KMS-11 (cell line): ENCODE measurements around the gene TIMM50.

Experiments
- H2AFZ ChIP-seq: fragments of 200-600 bp; sonication (generic); 2 replicates; pipeline ENCODE4 v1.6.1; 2016; ENCODE audit warnings: antibody characterized with exemption, mixed run types, low read depth
- H3K27ac ChIP-seq: fragments of 200-600 bp; sonication (generic); 2 replicates; pipeline ENCODE4 v1.6.1; 2016; ENCODE audit warnings: mild to moderate bottlenecking, mixed run types
- H3K27me3 ChIP-seq: fragments of 200-600 bp; sonication (generic); 2 replicates; pipeline ENCODE4 v1.6.1; 2017; ENCODE audit warnings: mild to moderate bottlenecking, low read depth, mixed run types, moderate library complexity; ENCODE audit not compliant: insufficient read depth
- H3K36me3 ChIP-seq: fragments of 200-600 bp; sonication (generic); 2 replicates; pipeline ENCODE4 v1.6.1; 2017; ENCODE audit warnings: mild to moderate bottlenecking, mixed run types; ENCODE audit not compliant: insufficient read depth
- H3K4me1 ChIP-seq: fragments of 200-600 bp; sonication (generic); 2 replicates; pipeline ENCODE4 v1.6.1; 2016; ENCODE audit warnings: mild to moderate bottlenecking, low read depth, mixed run types; ENCODE audit not compliant: poor library complexity, severe bottlenecking
- H3K4me2 ChIP-seq: fragments of 200-600 bp; sonication (generic); 2 replicates; pipeline ENCODE4 v1.7.0; 2016; ENCODE audit warnings: mild to moderate bottlenecking, mixed run types
- H3K4me3 ChIP-seq: fragments of 200-600 bp; sonication (generic); IDR thresholded peaks from 2 replicates; pipeline ENCODE4 v1.6.1; 2017; ENCODE audit warnings: low read depth, low read length, mixed read lengths; ENCODE audit not compliant: insufficient read depth
- H3K79me2 ChIP-seq: fragments of 200-600 bp; sonication (generic); 2 replicates; pipeline ENCODE4 v1.6.1; 2016; ENCODE audit warnings: low read depth, mixed run types; ENCODE audit not compliant: insufficient read depth
- H3K9ac ChIP-seq: fragments of 200-600 bp; sonication (generic); 2 replicates; pipeline ENCODE4 v1.6.1; 2016; ENCODE audit warnings: mild to moderate bottlenecking, mixed run types
- H4K20me1 ChIP-seq: fragments of 200-600 bp; sonication (generic); 2 replicates; pipeline ENCODE4 v1.6.1; 2016; ENCODE audit warnings: mild to moderate bottlenecking, mixed run types; ENCODE audit not compliant: insufficient read depth
- CTCF ChIP-seq: fragments of 200-600 bp; sonication (generic); conservative IDR thresholded peaks from 2 replicates; pipeline ENCODE4 v1.6.1; 2017; ENCODE audit warnings: low read depth, mild to moderate bottlenecking, antibody characterized with exemption, low read length, moderate library complexity, mixed read lengths

The TIMM50 gene

GRCh38 chr19:39507715-39508364 lies 27.2 kb downstream of the TIMM50 start:
- Histone ChIP-seq H3K27ac (no peak overlapping the region), H3K79me2 (no peaks in the 10 kb centered on the region), H3K27me3 (peaks cover 40% of the 10 kb centered on the region; the same call in 1 of the 2 replicates)

GRCh38 chr19:39508629-39509028 lies 28.0 kb downstream of the TIMM50 start:
- H2AFZ ChIP-seq, result no peak overlapping the region
- H4K20me1 ChIP-seq, result no peaks in the 10 kb centered on the region
- no peak overlapping the region for H3K4me3 ChIP-seq
- no peak for TF ChIP-seq CTCF
- no peaks in the 10 kb centered on the region for H3K4me1 ChIP-seq
- H3K27ac ChIP-seq, result no peak overlapping the region
- no peak overlapping the region for H3K9ac ChIP-seq
- H3K27me3 ChIP-seq, result peaks cover 35% of the 10 kb centered on the region; the same call in 1 of the 2 replicates
- no peaks in the 10 kb centered on the region for H3K36me3 ChIP-seq
- H3K79me2 ChIP-seq, result no peaks in the 10 kb centered on the region
- no peak overlapping the region for H3K4me2 ChIP-seq

More at GRCh38 chr19:39507715-39508364, 27.2 kb downstream of the TIMM50 start:
- Histone ChIP-seq H2AFZ (no peak overlapping the region), H3K4me2 (no peak overlapping the region), H4K20me1 (no peaks in the 10 kb centered on the region), H3K4me3 (no peak overlapping the region), H3K9ac (no peak overlapping the region), H3K36me3 (no peaks in the 10 kb centered on the region), H3K4me1 (no peaks in the 10 kb centered on the region)
- TF ChIP-seq CTCF, result no peak

- Histone ChIP-seq H3K4me3 (no peak overlapping the region), H3K27me3 (peaks cover 31% of the 10 kb centered on the region; the same call in 1 of the 2 replicates), H2AFZ (no peak overlapping the region), H4K20me1 (no peaks in the 10 kb centered on the region), H3K79me2 (no peaks in the 10 kb centered on the region), H3K27ac (no peak overlapping the region), H3K36me3 (no peaks in the 10 kb centered on the region), H3K9ac (no peak overlapping the region), H3K4me2 (no peak overlapping the region), H3K4me1 (no peaks in the 10 kb centered on the region)
- no peak for TF ChIP-seq CTCF
Observed at GRCh38 chr19:39509233-39509632, 28.6 kb downstream of the TIMM50 start.

GRCh38 chr19:39512988-39513387 lies 32.4 kb downstream of the TIMM50 start:
- no peaks in the 10 kb centered on the region for H3K79me2 ChIP-seq
- peaks cover 24% of the 10 kb centered on the region; the same call in 1 of the 2 replicates for H3K27me3 ChIP-seq
- no peak for TF ChIP-seq CTCF

More at GRCh38 chr19:39512988-39513387, 32.4 kb downstream of the TIMM50 start:
- Histone ChIP-seq H3K4me2 (no peak overlapping the region), H3K4me1 (no peaks in the 10 kb centered on the region), H3K36me3 (no peaks in the 10 kb centered on the region), H3K9ac (no peak overlapping the region), H2AFZ (no peak overlapping the region), H4K20me1 (no peaks in the 10 kb centered on the region), H3K4me3 (no peak overlapping the region), H3K27ac (no peak overlapping the region)
